Bronchial epithelial cell (primary cell): ENCODE measurements around the gene JAKMIP1. TPM values are rescaled to one million over a fixed set of nuclear protein-coding genes. Genes with fewer than 3 reads are reported as not detected.
"Not testable (repeated sequence)": the region's sequence is repeated elsewhere in the genome, so short reads cannot be mapped to it uniquely, and the experiment has no call there.

Experiments
- DNase-seq: peaks from one replicate; pipeline ENCODE4 v3.0.0-alpha.2; 2010; ENCODE audit warnings: low read depth
- FAIRE-seq: peaks from 2 replicates; lab custom pipeline; 2011; peaks lifted over from hg19 to GRCh38; lab: Jason Lieb, UNC
- H3K27me3 ChIP-seq: 2 replicates; pipeline ENCODE4 v1.5.1; 2011; ENCODE audit warnings: low read length; ENCODE audit not compliant: control insufficient read depth, insufficient read depth
- H3K36me3 ChIP-seq: 2 replicates; pipeline ENCODE4 v1.5.1; 2011; ENCODE audit warnings: low read length; ENCODE audit not compliant: control insufficient read depth, insufficient read depth
- H3K4me3 ChIP-seq: 2 replicates; pipeline ENCODE4 v1.5.1; 2011; ENCODE audit warnings: mild to moderate bottlenecking, low read depth, low read length, control low read depth
- total RNA-seq: library from RNA; depleted of rRNA; stranded (reverse); fragments of >200 nt; gene quantifications from 2 replicates; pipeline ENCODE4 v1.2.1, GENCODE V29; 2014
- TF ChIP-seq, protein P1 (sequence below): IDR thresholded peaks from 2 replicates; pipeline ENCODE4 v1.5.1; 2011; ENCODE audit warnings: mild to moderate bottlenecking, moderate library complexity, low read length, control low read depth, inconsistent platforms; ENCODE audit not compliant: insufficient read depth, severe bottlenecking

JAKMIP1 gene
- total RNA-seq, 1 donor from 2014 or later = not detected

GRCh38 chr4:6142935-6143602 lies 57.3 kb downstream of the JAKMIP1 start:
- H3K4me3 ChIP-seq = no peak overlapping the region
- no peak for FAIRE-seq
- TF ChIP-seq, protein P1, sequence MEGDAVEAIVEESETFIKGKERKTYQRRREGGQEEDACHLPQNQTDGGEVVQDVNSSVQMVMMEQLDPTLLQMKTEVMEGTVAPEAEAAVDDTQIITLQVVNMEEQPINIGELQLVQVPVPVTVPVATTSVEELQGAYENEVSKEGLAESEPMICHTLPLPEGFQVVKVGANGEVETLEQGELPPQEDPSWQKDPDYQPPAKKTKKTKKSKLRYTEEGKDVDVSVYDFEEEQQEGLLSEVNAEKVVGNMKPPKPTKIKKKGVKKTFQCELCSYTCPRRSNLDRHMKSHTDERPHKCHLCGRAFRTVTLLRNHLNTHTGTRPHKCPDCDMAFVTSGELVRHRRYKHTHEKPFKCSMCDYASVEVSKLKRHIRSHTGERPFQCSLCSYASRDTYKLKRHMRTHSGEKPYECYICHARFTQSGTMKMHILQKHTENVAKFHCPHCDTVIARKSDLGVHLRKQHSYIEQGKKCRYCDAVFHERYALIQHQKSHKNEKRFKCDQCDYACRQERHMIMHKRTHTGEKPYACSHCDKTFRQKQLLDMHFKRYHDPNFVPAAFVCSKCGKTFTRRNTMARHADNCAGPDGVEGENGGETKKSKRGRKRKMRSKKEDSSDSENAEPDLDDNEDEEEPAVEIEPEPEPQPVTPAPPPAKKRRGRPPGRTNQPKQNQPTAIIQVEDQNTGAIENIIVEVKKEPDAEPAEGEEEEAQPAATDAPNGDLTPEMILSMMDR = no peak
- H3K36me3 ChIP-seq = no peaks in the 10 kb centered on the region
- no peak for DNase-seq
- H3K27me3 ChIP-seq = no peaks in the 10 kb centered on the region

GRCh38 chr4:6142511-6142910 lies 57.8 kb downstream of the JAKMIP1 start:
- H3K4me3 ChIP-seq = no peak overlapping the region
- DNase-seq = no peak
- H3K27me3 ChIP-seq = no peaks in the 10 kb centered on the region
- no peaks in the 10 kb centered on the region for H3K36me3 ChIP-seq
- TF ChIP-seq, protein P1 = no peak
- FAIRE-seq = no peak

DNA sequence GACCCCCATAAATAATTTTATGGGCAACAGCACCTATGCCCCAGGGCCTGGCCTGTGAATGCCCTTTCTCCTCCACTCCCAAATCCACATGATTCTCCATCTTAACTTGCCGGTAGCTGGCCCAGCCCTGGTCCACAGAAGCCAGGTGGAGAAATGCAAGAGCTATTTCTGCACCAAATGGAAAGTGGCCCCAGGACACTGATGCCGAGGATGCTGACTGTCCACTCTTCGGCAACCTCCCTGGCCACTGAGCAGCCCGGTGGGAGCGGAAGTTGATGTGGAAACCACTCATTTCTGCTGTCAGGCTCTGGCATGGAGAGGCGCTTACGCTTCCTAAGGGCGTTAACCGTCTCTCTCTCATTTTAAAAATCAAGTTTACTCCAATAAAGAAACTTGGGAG lies 58.8 kb downstream of the JAKMIP1 start:
- TF ChIP-seq, protein P1 = no peak
- H3K36me3 ChIP-seq = no peaks in the 10 kb centered on the region
- H3K4me3 ChIP-seq = no peak overlapping the region
- DNase-seq (no peak), FAIRE-seq (no peak)
- H3K27me3 ChIP-seq = no peaks in the 10 kb centered on the region

- DNase-seq, H3K36me3 ChIP-seq, FAIRE-seq, H3K4me3 ChIP-seq, H3K27me3 ChIP-seq: not testable (repeated sequence)
These were observed 59.3 kb downstream of the JAKMIP1 start for GRCh38 chr4:6141021-6141420.

DNA sequence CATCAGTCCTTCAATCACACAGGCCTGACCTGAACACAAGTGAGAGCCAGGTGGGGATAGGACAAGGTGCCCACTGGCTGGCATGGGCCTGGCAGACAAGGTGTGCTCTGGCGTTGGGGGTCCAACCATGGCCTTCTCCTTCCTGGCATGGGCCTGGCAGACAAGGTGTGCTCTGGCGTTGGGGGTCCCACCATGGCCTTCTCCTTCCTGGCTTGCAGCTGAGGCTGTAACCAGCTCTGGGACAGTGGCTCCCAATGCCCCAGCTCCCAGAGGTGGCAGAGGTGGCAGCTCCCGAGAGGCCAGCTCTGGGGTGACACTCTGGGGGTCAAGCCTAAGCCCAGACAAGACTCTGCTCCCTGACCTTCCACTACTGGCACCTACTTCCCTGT lies 62.6 kb downstream of the JAKMIP1 start:
- TF ChIP-seq, protein P1 = no peak
- FAIRE-seq = no peak
- no peak for DNase-seq

GRCh38 chr4:6137027-6137746 lies 63.2 kb downstream of the JAKMIP1 start:
- Histone ChIP-seq H3K27me3 (no peaks in the 10 kb centered on the region), H3K36me3 (no peaks in the 10 kb centered on the region), H3K4me3 (no peak overlapping the region)
- TF ChIP-seq, protein P1 = no peak
- FAIRE-seq (peak; percentile 47), DNase-seq (no peak)

More for the DNA sequence above, 62.6 kb downstream of the JAKMIP1 start:
- Histone ChIP-seq H3K27me3 (no peaks in the 10 kb centered on the region), H3K36me3 (no peaks in the 10 kb centered on the region), H3K4me3 (no peak overlapping the region)
